Epithelial cell of esophagus (primary cell): ENCODE measurements around the gene TRNP1.

Experiments
- DNase-seq: peaks from one replicate; pipeline ENCODE4 v3.0.0; 2010; ENCODE audit warnings: low read depth
- H3K4me3 ChIP-seq: 2 replicates; pipeline ENCODE4 v1.5.1; 2011; ENCODE audit warnings: mild to moderate bottlenecking, low read length, control low read depth
- CTCF ChIP-seq: IDR thresholded peaks from 2 replicates; pipeline ENCODE4 v1.5.1; 2011; ENCODE audit warnings: low read depth, mild to moderate bottlenecking, low read length, control low read depth, inconsistent platforms; ENCODE audit not compliant: insufficient read depth; ENCODE audit errors: missing control alignments

TRNP1 gene

GRCh38 chr1:27049100-27049499 lies 55.6 kb downstream of the TRNP1 start:
- no peak for DNase-seq
- H3K4me3 ChIP-seq, result no peak overlapping the region
- TF ChIP-seq CTCF, result no peak

- no peak for DNase-seq
- H3K4me3 ChIP-seq, result no peak overlapping the region
- TF ChIP-seq CTCF, result no peak
Measured at GRCh38 chr1:27049607-27050006, 56.1 kb downstream of the TRNP1 start.
